Hematopoietic multipotent progenitor cell treated with erythropoietin and hydrocortisone succinate and interleukin-3 and kit ligand, for 6 days (in vitro differentiated cells): ENCODE results near the gene KNDC1.
"Not testable (repeated sequence)": the region's sequence is repeated elsewhere in the genome, so short reads cannot be mapped to it uniquely, and the experiment has no call there.

Source experiments
- DNase-seq: peaks from one replicate; pipeline ENCODE4 v3.0.0-alpha.2; 2015

Gene KNDC1

DNA sequence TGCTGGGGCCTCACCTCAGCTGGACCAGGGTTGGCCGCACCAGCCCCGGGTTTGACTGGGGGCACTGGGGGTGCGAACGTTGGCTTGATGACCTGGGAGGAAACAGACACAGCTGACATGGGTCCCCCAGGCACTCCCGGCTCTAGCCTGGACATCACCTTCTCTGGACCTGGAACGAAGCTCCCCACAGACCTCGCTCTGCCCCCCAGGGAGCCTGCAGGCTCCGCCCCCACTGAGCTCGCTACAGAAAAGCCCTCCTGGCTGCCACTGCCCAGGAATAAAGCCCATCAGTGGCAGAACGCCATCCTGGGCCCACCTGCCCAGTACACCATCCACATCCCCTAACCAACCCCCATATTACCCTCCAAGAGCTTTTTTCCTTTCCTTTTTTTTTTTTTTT, 103.7 kb downstream of the KNDC1 start:
- no peak for DNase-seq

GRCh38 chr10:133264461-133264860, 104.4 kb downstream of the KNDC1 start:
- no peak for DNase-seq

GRCh38 chr10:133265052-133265451, 105.0 kb downstream of the KNDC1 start:
- DNase-seq: not testable (repeated sequence)

GRCh38 chr10:133266056-133266795, 106.2 kb downstream of the KNDC1 start:
- DNase-seq: no peak

- no peak for DNase-seq
Measured at GRCh38 chr10:133267293-133267692, 107.3 kb downstream of the KNDC1 start.

DNA sequence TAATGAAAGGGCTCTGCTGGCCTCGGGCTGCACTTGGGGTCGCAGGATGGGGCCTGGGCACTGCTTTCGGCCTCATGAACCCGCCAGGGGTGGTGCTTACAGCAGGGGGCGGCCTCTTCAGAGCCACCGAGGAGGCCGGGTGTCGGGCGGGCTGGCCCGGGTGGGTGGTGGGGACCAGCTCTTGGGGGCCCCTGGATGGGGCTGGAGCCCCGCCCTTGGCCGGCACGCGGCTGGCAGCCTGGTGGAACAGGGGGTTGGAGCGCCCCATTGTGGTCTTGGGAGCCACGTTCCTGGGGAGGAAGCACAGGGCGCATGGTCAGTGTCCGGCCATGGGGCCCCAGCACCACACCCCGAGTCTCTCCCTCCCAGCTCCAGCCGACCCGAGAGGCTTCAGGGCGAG, 107.8 kb downstream of the KNDC1 start:
- DNase-seq: no peak

- DNase-seq: no peak
Measured at GRCh38 chr10:133268532-133268931, 108.5 kb downstream of the KNDC1 start.

GRCh38 chr10:133269367-133269766, 109.3 kb downstream of the KNDC1 start:
- no peak for DNase-seq

GRCh38 chr10:133270204-133270603, 110.2 kb downstream of the KNDC1 start:
- DNase-seq: no peak

GRCh38 chr10:133270773-133271297, 110.8 kb downstream of the KNDC1 start:
- no peak for DNase-seq

DNA sequence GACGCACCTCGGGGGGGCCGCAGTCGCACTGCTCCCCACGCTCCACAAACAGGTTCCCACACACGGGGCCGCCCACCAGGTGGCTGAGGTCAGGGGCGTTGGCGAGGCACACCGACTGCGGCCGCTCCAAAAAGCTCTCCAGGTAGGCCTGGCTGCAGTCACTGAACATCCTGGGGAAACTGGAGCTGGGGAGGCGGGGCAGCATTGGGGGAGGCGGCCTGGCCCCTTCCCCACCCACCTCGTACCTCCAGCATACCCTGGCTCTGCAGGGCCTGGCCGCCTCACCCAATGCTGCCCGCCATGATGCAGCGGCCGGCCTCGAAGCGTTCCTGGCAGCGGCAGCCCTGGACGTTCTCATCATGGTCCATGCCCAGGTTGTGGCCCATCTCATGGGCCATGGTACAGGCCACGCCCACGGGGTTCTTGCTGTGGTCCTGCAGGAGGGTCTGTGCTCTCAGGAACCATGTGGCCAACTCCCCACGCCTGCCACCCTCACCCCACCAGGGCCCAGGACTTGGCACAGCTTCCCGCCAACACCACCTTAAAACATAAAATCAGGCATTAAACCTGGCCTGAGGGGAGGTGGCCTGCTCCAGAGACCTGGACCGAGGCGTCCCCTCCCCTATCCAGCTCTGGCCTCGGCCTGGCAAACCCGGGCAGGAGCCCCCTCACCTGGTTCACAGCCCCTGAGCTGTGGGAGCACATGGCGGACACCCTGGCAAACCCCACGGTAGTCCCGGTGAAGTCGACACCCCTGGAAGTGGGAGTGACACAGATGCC, 111.7 kb downstream of the KNDC1 start:
- DNase-seq: no peak

DNA sequence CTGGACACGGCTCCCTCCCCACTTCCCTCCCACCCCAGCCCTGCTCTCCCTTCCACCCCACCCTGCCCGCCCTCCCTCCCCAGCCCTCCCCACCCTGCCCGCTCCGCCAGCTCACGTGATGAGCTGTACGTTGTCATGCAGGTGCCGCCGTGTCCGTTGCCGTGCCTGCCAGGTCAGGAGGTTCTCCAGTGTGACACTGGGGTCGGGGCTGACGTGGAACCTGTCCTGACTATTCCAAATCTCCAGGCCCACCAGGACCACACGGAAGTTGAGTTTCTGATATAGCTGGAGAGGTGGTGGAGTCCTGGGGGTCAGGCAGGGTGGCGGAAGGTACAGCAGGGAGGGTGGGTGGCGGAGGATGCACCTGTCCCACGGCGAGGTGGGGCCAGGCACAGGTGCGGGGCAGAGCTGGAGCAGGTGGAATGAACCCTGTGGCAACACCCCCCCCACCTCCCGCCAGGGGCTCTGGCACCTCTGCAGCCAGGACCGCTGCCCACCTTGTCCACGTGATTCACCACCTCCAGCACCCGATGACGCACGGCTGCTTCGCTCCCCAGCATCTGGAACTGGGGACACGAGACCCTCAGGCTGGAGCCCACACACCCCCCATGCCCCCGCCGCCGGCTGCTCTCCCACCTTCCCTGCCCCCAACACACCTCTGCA, 112.4 kb downstream of the KNDC1 start:
- no peak for DNase-seq

GRCh38 chr10:133272964-133273420, 113.0 kb downstream of the KNDC1 start:
- DNase-seq: no peak

DNA sequence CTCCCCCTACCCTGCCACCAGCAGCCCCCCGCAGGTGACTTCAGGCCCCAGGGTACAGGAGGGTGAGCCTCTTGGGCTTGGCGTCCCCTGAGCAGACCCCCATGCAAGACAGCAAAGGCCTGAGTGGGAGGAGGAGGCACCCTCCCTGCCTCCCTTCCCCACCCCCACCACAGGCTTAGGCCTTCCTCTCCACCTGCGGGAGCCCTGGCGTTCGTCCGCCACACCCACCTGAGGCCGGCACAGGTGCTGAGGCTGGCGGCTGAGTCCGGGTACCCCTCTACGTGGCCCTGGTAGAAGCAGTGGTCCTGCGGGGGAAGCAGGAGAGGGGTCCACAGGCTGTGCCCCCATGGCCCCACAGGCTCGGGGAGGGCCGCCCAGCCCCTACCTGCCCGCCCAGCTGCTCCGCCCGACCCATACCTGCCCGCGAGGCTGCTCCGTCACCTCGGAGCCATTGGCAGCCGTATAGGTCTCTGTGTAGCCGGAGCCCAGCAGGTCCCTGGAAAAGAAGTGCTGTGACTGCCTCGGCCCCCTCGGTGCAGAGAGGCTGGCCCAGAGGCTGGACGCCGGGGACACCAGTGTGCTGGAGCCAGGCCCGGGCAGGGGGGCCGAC, 113.6 kb downstream of the KNDC1 start:
- no peak for DNase-seq

DNA sequence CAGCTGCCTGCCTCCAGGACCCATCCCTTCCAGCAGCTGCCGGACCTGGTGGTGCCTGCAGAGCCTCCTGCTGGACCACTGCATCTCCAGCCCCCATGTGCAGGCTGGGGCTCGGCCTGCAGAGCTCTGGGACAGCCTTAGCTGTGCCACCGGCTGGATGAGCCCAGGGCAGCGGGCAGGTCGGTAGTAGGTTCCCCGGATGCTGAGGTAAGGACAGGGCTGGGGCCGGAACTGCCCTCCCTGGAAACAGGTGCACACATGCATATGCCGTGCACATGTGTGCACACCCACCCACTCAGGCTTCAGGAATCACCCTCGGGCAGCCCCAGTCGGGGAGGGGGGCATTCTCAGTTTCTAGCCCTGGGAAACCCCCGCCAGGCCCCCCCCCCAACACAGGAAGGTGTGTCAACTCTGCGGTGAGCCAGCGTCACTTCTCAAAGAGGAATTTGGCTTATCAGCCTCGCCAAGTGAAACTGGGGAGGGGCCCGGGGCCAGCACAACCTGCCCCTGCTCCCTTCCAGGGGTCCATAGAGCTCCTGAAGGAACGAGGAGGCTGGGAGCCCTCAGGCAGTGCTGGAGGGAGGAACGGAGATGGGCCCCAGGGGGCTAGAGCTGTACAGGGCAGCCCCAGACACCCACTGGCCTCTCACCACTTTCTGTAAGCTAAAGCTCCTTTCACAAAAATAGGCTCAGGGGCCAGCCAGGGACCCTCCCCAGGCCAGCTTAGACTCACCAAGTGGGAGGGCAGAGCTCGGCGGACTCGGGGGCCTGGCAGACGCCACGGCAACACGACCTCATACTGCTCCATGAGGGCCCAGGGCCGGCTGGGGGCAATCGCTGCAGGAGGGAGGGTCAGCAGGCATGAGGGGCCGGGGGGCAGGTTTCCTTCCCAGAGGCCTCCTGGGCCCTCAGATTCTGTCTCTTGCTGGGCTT, 115.0 kb downstream of the KNDC1 start:
- peak; percentile 87 for DNase-seq

GRCh38 chr10:133275684-133276092, 115.7 kb downstream of the KNDC1 start:
- peak; percentile 72 for DNase-seq
